ENCODE data around the gene CADM4.

CADM4 gene

GRCh38 chr19:43633520-43633919 is 6.1 kb downstream of the CADM4 start:
- no peak for DNase-seq

- no peak for DNase-seq
Observed at GRCh38 chr19:43631491-43631890, 8.2 kb downstream of the CADM4 start.

GRCh38 chr19:43628646-43629326 is 10.9 kb downstream of the CADM4 start:
- DNase-seq = no peak

GRCh38 chr19:43626838-43627237 is 12.8 kb downstream of the CADM4 start:
- no peak for DNase-seq

- DNase-seq = no peak
Observed at GRCh38 chr19:43625918-43626579, 13.6 kb downstream of the CADM4 start.

GRCh38 chr19:43624933-43625332 is 14.7 kb downstream of the CADM4 start:
- DNase-seq = no peak

- no peak for DNase-seq
Observed at GRCh38 chr19:43623889-43624670, 15.6 kb downstream of the CADM4 start.

- DNase-seq = no peak
Observed at GRCh38 chr19:43622956-43623355, 16.7 kb downstream of the CADM4 start.

GRCh38 chr19:43622070-43622469 is 17.6 kb downstream of the CADM4 start:
- DNase-seq = no peak

- DNase-seq = no peak
Observed at GRCh38 chr19:43620061-43621001, 19.3 kb downstream of the CADM4 start.

GRCh38 chr19:43619262-43620060 is 20.2 kb downstream of the CADM4 start, which contains the start of gene ZNF428:
TSS of gene ZNF428 (minus strand) at chr19:43619629. CDS start at chr19:43614304, 5,325 bp downstream.
- peak; percentile 86 to 91 for DNase-seq

GRCh38 chr19:43618921-43619261 is 20.8 kb downstream of the CADM4 start:
- DNase-seq = peak in 1 of 2 experiments; percentile 73

- no peak for DNase-seq
Observed at GRCh38 chr19:43616954-43617353, 22.7 kb downstream of the CADM4 start.

- no peak for DNase-seq
Observed at GRCh38 chr19:43616306-43616705, 23.3 kb downstream of the CADM4 start.

GRCh38 chr19:43612374-43612773 is 27.3 kb downstream of the CADM4 start:
- no peak for DNase-seq

- DNase-seq = no peak
Observed at GRCh38 chr19:43611788-43612187, 27.9 kb downstream of the CADM4 start, which contains the start of gene SRRM5. TSS of gene SRRM5 (plus strand) at chr19:43612088. CDS start at chr19:43612122, 34 bp downstream.

GRCh38 chr19:43610493-43610892 is 29.2 kb downstream of the CADM4 start:
- no peak for DNase-seq

- DNase-seq = no peak
Observed at GRCh38 chr19:43609872-43610271, 29.8 kb downstream of the CADM4 start.

- no peak for DNase-seq
Observed at GRCh38 chr19:43607238-43608205, 32.1 kb downstream of the CADM4 start.

GRCh38 chr19:43606569-43607229 is 33.0 kb downstream of the CADM4 start:
- DNase-seq = peak; percentile 52 to 72
